ENCODE results near the gene PWWP2B. TPM values are rescaled to one million over a fixed set of nuclear protein-coding genes. Genes with fewer than 3 reads are reported as not detected.

Gene PWWP2B
- total RNA-seq, 2 donors from 2014 or later, result 1.5 to 3.1 TPM

- Mint-ChIP-seq H3K9me3 (no peaks in the 10 kb centered on the region), H3K4me1 (peaks cover 4% of the 10 kb centered on the region), H3K27me3 (no peaks in the 10 kb centered on the region), H3K4me3 (no peak overlapping the region), H3K36me3 (ENCODE audit: low read depth) (peaks cover 2% of the 10 kb centered on the region), H3K27ac (no peak overlapping the region)
- ATAC-seq (replicated peaks), result no peak
Observed at GRCh38 chr10:132400547-132401151, 3.6 kb downstream of the PWWP2B start.

GRCh38 chr10:132401401-132402118 lies 4.6 kb downstream of the PWWP2B start:
- Mint-ChIP-seq H3K36me3 (ENCODE audit: low read depth) (peaks cover 6% of the 10 kb centered on the region), H3K9me3 (no peaks in the 10 kb centered on the region), H3K27me3 (no peaks in the 10 kb centered on the region), H3K4me1 (peaks cover 4% of the 10 kb centered on the region), H3K4me3 (no peak overlapping the region), H3K27ac (no peak overlapping the region)
- no peak for ATAC-seq (replicated peaks)

DNA sequence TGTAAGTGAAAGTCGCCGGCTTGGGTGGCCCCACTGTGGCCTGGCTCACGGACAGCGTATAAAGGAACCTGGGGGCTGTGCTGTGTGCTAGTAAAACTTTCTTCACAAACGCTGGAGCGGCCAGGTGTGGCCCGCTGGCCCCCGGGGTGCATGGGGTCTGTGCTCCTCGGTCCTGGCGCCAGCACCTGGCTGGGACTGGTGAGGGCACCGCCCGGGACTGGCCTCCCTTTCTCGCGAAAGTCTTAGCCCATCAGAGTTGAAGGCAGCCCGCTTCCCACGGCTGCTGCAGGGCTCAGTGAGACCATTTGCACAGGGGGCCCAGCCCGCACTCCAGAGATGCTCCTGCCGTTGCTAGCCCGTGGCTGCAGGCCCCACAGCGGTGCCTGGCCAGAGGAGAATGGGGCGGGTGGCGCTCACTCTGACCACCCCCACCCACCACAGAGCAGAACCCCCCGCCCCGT lies 5.8 kb downstream of the PWWP2B start:
- no peak overlapping the region for H3K27ac Mint-ChIP-seq
- no peaks in the 10 kb centered on the region for H3K9me3 Mint-ChIP-seq
- peaks cover 4% of the 10 kb centered on the region for H3K4me1 Mint-ChIP-seq
- peaks cover 6% of the 10 kb centered on the region for H3K36me3 Mint-ChIP-seq (ENCODE audit: low read depth)
- no peak for ATAC-seq (replicated peaks)
- no peak overlapping the region for H3K4me3 Mint-ChIP-seq
- no peaks in the 10 kb centered on the region for H3K27me3 Mint-ChIP-seq

GRCh38 chr10:132403511-132404168 lies 6.6 kb downstream of the PWWP2B start:
- H3K27ac Mint-ChIP-seq, result no peak overlapping the region
- ATAC-seq (replicated peaks), result no peak
- no peaks in the 10 kb centered on the region for H3K27me3 Mint-ChIP-seq
- peaks cover 4% of the 10 kb centered on the region for H3K4me1 Mint-ChIP-seq
- no peaks in the 10 kb centered on the region for H3K9me3 Mint-ChIP-seq
- peaks cover 6% of the 10 kb centered on the region for H3K36me3 Mint-ChIP-seq (ENCODE audit: low read depth)
- H3K4me3 Mint-ChIP-seq, result no peak overlapping the region

DNA sequence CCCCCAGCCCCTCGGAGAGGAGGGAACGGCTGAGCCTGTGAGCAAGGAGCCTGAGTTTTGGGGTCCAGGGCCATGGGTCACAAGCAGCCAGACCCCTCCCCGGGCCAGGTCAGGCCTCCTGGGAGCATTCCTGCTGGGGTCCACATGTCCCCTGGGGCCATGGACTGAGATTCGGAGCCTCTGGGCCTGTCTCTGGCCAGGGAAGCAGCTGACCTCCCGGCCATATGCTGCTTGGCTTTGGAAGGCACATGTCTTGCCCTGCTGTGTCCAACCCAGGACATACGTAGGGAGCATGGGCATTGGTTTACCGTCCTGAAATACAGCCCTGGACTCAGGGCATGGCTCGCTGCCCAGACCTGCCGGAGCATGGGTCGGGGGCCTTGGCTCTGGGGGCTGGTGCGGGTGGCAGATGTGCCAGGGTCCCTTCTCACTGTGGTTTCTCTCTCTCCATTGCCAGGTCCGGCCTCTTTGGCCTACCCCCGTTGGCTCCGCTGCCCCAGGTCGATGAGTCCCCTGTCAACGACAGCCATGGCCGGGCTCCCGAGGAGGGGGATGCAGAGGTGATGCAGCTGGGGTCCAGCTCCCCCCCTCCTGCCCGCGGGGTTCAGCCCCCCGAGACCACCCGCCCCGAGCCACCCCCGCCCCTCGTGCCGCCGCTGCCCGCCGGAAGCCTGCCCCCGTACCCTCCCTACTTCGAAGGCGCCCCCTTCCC lies 7.3 kb downstream of the PWWP2B start:
- peaks cover 6% of the 10 kb centered on the region for H3K36me3 Mint-ChIP-seq (ENCODE audit: low read depth)
- no peak overlapping the region for H3K27ac Mint-ChIP-seq
- no peak overlapping the region for H3K4me3 Mint-ChIP-seq

GRCh38 chr10:132404911-132405462 lies 8.0 kb downstream of the PWWP2B start:
- H3K27me3 Mint-ChIP-seq, result no peaks in the 10 kb centered on the region
- no peak overlapping the region for H3K27ac Mint-ChIP-seq
- peaks cover 4% of the 10 kb centered on the region for H3K4me1 Mint-ChIP-seq
- ATAC-seq (replicated peaks), result no peak
- no peak overlapping the region for H3K4me3 Mint-ChIP-seq
- peaks cover 6% of the 10 kb centered on the region for H3K36me3 Mint-ChIP-seq (ENCODE audit: low read depth)
- no peaks in the 10 kb centered on the region for H3K9me3 Mint-ChIP-seq

More for the DNA sequence above, 7.3 kb downstream of the PWWP2B start:
- Mint-ChIP-seq H3K9me3 (no peaks in the 10 kb centered on the region), H3K27me3 (no peaks in the 10 kb centered on the region), H3K4me1 (peaks cover 4% of the 10 kb centered on the region)
- ATAC-seq (replicated peaks), result no peak

DNA sequence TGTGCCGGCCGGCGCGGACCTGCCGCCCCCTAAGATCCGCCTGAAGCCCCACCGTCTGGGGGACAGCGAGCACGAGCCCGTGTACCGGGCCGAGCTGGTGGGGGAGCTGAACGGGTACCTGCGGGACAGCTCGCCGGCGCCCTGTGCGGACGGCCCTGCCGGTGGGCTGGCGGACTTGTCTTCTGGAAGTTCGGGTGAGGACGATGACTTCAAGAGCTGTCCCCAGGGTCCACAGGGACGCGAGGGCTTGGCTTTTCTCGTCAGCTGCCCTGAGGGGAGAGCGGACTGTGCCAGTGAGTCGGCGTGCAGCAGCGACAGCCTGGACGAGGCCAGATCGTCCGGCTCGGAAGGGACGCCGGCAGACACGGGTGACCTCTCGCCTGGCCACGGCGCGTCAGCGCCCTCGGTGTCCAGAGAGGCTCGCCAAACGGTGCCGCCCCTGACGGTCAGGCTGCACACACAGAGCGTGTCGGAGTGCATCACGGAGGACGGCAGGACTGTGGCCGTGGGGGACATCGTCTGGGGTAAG lies 8.5 kb downstream of the PWWP2B start:
- Mint-ChIP-seq H3K27ac (no peak overlapping the region), H3K4me3 (no peak overlapping the region), H3K27me3 (no peaks in the 10 kb centered on the region), H3K4me1 (peaks cover 4% of the 10 kb centered on the region), H3K36me3 (ENCODE audit: low read depth) (peaks cover 6% of the 10 kb centered on the region), H3K9me3 (no peaks in the 10 kb centered on the region)
- ATAC-seq (replicated peaks), result no peak

- no peak overlapping the region for H3K27ac Mint-ChIP-seq
- H3K27me3 Mint-ChIP-seq, result no peaks in the 10 kb centered on the region
- ATAC-seq (replicated peaks), result no peak
- no peak overlapping the region for H3K4me3 Mint-ChIP-seq
- peaks cover 6% of the 10 kb centered on the region for H3K36me3 Mint-ChIP-seq (ENCODE audit: low read depth)
- H3K9me3 Mint-ChIP-seq, result no peaks in the 10 kb centered on the region
- H3K4me1 Mint-ChIP-seq, result peaks cover 4% of the 10 kb centered on the region
Observed at GRCh38 chr10:132406181-132406580, 9.2 kb downstream of the PWWP2B start.

GRCh38 chr10:132406750-132407149 lies 9.8 kb downstream of the PWWP2B start:
- Mint-ChIP-seq H3K4me3 (no peak overlapping the region), H3K27me3 (no peaks in the 10 kb centered on the region), H3K9me3 (no peaks in the 10 kb centered on the region), H3K27ac (no peak overlapping the region), H3K4me1 (peaks cover 4% of the 10 kb centered on the region), H3K36me3 (ENCODE audit: low read depth) (peaks cover 6% of the 10 kb centered on the region)
- no peak for ATAC-seq (replicated peaks)

DNA sequence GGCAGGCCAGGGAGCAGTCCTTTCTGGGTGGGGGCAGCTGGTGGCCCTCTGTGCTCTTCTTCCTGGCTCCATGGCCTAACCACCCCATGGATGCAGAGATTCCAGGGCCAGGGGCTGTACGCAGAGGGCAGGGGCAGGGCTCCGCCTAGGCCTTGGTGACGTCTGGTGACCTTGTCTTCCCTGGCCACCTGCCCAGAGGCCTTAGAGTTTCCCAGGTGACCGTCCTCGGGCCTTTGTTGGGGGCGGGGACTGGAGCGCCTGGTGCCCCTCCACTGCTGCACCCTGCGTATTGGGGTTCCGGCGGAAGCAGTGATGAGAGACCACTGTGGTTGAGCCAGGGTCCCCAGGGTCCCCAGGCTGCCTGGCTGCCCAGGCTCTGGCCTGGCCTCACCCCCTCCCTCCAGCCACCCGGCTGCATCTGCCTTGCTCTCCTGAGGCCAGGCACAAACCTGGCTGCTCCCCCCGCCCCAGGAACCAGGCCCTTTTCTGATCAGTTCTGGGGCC lies 10.3 kb downstream of the PWWP2B start:
- Mint-ChIP-seq H3K4me3 (no peak overlapping the region), H3K36me3 (ENCODE audit: low read depth) (peaks cover 6% of the 10 kb centered on the region), H3K27ac (no peak overlapping the region)

DNA sequence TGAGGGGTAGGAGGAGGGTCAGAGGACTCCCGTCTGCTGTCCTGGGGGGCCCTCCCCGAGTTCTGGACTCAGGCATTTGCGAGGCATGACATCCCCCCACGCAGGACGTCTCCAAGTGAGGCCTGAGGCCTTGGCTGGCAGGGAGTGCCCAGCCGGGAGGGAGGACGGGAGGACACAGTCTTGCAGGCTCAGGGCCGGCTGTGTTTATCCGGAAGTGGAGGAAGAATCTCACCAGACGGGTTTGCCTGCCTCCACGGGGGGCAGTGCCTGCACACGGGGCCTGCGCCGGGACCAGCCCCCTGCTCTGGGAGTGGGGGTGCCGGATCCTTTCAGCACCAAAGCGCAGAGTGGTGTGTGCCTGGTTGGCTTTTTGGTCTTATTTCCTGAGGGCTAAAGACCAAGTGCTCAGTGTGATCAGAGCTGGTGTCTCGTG lies 10.9 kb downstream of the PWWP2B start:
- no peaks in the 10 kb centered on the region for H3K27me3 Mint-ChIP-seq
- H3K4me3 Mint-ChIP-seq, result no peak overlapping the region
- H3K36me3 Mint-ChIP-seq (ENCODE audit: low read depth), result peaks cover 6% of the 10 kb centered on the region
- ATAC-seq (replicated peaks), result no peak
- peaks cover 4% of the 10 kb centered on the region for H3K4me1 Mint-ChIP-seq
- H3K27ac Mint-ChIP-seq, result no peak overlapping the region
- H3K9me3 Mint-ChIP-seq, result no peaks in the 10 kb centered on the region

More for the DNA sequence above, 10.3 kb downstream of the PWWP2B start:
- no peaks in the 10 kb centered on the region for H3K27me3 Mint-ChIP-seq
- no peak for ATAC-seq (replicated peaks)
- peaks cover 4% of the 10 kb centered on the region for H3K4me1 Mint-ChIP-seq
- no peaks in the 10 kb centered on the region for H3K9me3 Mint-ChIP-seq

DNA sequence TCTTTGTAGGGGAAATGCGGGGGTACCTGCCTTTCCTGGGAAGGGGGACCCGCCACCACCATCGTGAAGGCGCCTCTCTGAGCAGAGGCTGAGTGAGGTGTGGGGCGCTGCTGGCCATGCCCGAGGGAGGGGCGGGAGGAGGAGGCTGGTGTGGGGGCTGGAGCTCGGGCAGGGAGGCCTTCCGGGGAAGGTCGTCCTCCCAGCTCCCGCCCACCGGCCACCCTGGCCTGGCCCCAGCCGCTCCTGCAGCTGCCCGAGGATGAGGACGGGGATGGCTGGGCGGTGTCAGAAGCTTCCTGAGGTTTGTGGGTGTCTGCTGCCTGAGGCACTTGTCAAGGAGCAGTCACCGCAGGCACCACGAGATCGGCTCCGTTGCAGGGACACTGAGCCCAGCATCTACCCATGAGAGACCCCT lies 11.4 kb downstream of the PWWP2B start:
- H3K27ac Mint-ChIP-seq, result no peak overlapping the region
- no peaks in the 10 kb centered on the region for H3K27me3 Mint-ChIP-seq
- peaks cover under 1% of the 10 kb centered on the region for H3K4me1 Mint-ChIP-seq
- no peak overlapping the region for H3K4me3 Mint-ChIP-seq
- peaks cover 6% of the 10 kb centered on the region for H3K36me3 Mint-ChIP-seq (ENCODE audit: low read depth)
- no peaks in the 10 kb centered on the region for H3K9me3 Mint-ChIP-seq
- ATAC-seq (replicated peaks), result no peak

- H3K27me3 Mint-ChIP-seq, result no peaks in the 10 kb centered on the region
- ATAC-seq (replicated peaks), result no peak
Observed at GRCh38 chr10:132408823-132409666, 12.0 kb downstream of the PWWP2B start.

More at GRCh38 chr10:132408823-132409666, 12.0 kb downstream of the PWWP2B start:
- Mint-ChIP-seq H3K27ac (no peak overlapping the region), H3K36me3 (ENCODE audit: low read depth) (peaks cover 6% of the 10 kb centered on the region), H3K4me1 (no peaks in the 10 kb centered on the region), H3K9me3 (no peaks in the 10 kb centered on the region), H3K4me3 (no peak overlapping the region)

All from activated T-helper 17 cell treated with anti-CD3 and anti-CD28 coated beads, Interleukin-2, amount 50 U/mL, for 72 hours (primary cell).